SU-DHL-6 (cell line): ENCODE results near the gene CCDC138.

Experiments used
- EZH2phosphoT487 ChIP-seq: fragments of 200-600 bp; sonication (generic), shearing (Covaris generic); conservative IDR thresholded peaks from 2 replicates; pipeline ENCODE4 v1.6.1; 2018; ENCODE audit warnings: mild to moderate bottlenecking, antibody characterized with exemption, low read length, moderate library complexity, mixed read lengths
- TF ChIP-seq, protein P1 (sequence below): fragments of 200-600 bp; sonication (generic); IDR thresholded peaks from one replicate; pipeline ENCODE4 v1.5.1; 2017; ENCODE audit warnings: antibody characterized with exemption, mild to moderate bottlenecking, low read length, moderate library complexity; ENCODE audit not compliant: insufficient read depth, poor library complexity, severe bottlenecking

DNA sequence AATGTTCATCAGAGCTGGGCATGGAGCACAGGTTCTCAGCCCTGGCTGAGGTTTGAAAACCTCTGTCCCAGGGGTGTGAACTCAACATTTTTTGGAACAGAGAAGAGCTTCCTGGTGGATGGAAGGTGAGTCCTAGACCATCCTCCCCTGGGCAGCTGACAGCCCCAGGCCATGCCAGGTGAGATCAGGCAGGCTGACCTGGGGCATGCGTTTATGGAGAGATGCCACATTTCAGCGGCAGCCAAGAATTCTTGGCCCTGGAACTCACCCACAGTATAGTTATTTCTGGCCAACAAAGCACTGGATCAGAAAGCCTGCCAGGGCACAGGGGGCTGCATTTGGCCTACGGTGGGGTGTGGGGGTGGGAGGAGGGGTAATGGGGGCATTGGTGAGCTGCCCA lies 118.6 kb downstream of the CCDC138 start:
- TF ChIP-seq, protein P1, sequence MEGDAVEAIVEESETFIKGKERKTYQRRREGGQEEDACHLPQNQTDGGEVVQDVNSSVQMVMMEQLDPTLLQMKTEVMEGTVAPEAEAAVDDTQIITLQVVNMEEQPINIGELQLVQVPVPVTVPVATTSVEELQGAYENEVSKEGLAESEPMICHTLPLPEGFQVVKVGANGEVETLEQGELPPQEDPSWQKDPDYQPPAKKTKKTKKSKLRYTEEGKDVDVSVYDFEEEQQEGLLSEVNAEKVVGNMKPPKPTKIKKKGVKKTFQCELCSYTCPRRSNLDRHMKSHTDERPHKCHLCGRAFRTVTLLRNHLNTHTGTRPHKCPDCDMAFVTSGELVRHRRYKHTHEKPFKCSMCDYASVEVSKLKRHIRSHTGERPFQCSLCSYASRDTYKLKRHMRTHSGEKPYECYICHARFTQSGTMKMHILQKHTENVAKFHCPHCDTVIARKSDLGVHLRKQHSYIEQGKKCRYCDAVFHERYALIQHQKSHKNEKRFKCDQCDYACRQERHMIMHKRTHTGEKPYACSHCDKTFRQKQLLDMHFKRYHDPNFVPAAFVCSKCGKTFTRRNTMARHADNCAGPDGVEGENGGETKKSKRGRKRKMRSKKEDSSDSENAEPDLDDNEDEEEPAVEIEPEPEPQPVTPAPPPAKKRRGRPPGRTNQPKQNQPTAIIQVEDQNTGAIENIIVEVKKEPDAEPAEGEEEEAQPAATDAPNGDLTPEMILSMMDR = no peak
- no peak for TF ChIP-seq EZH2phosphoT487
